H7 (cell line): ENCODE data around the gene GPR149. TPM values are rescaled to one million over a fixed set of nuclear protein-coding genes. Genes with fewer than 3 reads are reported as not detected.
"Not testable (repeated sequence)": the region's sequence is repeated elsewhere in the genome, so short reads cannot be mapped to it uniquely, and the experiment has no call there.

Experiments used
- DNase-seq: peaks from one replicate; pipeline ENCODE4 v3.0.0; 2012
- H3K27me3 ChIP-seq: 2 replicates; pipeline ENCODE4 v1.6.0; 2011; ENCODE audit warnings: mild to moderate bottlenecking, low read length; ENCODE audit not compliant: control insufficient read depth, insufficient read depth
- H3K36me3 ChIP-seq: replicated peaks from 2 replicates; pipeline ENCODE4 v1.5.1; 2011; ENCODE audit warnings: low read length; ENCODE audit not compliant: control insufficient read depth, insufficient read depth
- H3K4me3 ChIP-seq: 2 replicates; pipeline ENCODE4 v1.5.1; 2011; ENCODE audit warnings: low read depth, mild to moderate bottlenecking, control low read depth, low read length, moderate library complexity; ENCODE audit not compliant: insufficient read depth
- total RNA-seq: library from RNA; depleted of rRNA; stranded (reverse); fragments of >200 nt; shearing (Covaris generic); gene quantifications from 2 replicates; pipeline ENCODE4 v1.2.3, GENCODE V29; 2014; rRNA removed

GPR149 gene, protein sequence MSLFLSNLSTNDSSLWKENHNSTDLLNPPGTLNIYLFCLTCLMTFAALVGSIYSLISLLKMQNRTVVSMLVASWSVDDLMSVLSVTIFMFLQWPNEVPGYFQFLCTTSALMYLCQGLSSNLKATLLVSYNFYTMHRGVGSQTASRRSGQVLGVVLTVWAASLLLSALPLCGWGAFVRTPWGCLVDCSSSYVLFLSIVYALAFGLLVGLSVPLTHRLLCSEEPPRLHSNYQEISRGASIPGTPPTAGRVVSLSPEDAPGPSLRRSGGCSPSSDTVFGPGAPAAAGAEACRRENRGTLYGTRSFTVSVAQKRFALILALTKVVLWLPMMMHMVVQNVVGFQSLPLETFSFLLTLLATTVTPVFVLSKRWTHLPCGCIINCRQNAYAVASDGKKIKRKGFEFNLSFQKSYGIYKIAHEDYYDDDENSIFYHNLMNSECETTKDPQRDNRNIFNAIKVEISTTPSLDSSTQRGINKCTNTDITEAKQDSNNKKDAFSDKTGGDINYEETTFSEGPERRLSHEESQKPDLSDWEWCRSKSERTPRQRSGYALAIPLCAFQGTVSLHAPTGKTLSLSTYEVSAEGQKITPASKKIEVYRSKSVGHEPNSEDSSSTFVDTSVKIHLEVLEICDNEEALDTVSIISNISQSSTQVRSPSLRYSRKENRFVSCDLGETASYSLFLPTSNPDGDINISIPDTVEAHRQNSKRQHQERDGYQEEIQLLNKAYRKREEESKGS
- not detected in 2 replicates for total RNA-seq

DNA sequence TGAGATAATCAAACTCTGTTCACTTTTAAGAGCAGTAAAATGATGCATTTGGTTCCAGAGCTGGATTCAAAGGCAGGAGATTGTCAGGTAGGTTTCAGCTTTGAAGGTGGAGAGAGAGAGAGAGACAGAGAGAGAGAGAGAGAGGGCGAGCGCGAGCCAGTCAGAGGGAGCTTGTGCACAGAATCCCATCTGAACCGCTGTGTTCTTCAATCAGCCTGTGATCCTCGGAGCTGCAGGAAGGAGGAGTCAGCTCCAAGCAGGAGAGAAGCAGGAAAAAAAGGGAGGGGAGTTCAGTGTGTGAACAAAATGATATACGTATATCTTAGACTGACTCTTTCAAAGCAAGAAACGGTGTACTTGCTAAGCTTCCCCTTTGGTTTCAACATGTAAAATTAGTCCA lies at the start of gene GPR149:
TSS of gene GPR149 (minus strand) at position 177 of the 400 bp plus-strand sequence. CDS start 575 bp downstream, outside the sequence.
- peak; percentile 47 for DNase-seq
- H3K4me3 ChIP-seq = peak within 1 kb of the TSS; percentile 42; the same call in 1 of the 2 replicates
- peaks cover 27% of the 10 kb centered on the region for H3K27me3 ChIP-seq
- no peaks in the 10 kb centered on the region for H3K36me3 ChIP-seq

DNA sequence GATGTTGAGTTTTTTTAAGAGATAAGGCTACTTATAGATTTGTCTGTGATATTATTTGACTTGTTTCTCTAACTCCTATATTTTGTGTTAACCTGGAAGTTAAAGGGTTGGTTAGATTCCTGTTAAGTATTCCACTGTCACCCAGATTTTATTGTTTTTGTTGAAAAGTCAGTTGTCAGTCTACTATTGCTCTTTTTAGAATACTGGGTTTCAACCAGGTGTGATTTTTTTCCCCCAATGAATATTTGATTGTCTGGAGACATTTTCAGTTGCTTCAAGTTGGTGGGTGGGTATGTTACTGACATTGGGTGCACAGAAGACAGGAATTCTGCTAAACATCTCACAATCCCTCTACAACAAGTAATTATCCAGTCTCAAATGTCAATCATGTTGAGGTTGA lies 43.8 kb upstream of the GPR149 start:
- Histone ChIP-seq H3K4me3 (no peak overlapping the region), H3K36me3 (no peaks in the 10 kb centered on the region), H3K27me3 (no peaks in the 10 kb centered on the region)
- no peak for DNase-seq

DNA sequence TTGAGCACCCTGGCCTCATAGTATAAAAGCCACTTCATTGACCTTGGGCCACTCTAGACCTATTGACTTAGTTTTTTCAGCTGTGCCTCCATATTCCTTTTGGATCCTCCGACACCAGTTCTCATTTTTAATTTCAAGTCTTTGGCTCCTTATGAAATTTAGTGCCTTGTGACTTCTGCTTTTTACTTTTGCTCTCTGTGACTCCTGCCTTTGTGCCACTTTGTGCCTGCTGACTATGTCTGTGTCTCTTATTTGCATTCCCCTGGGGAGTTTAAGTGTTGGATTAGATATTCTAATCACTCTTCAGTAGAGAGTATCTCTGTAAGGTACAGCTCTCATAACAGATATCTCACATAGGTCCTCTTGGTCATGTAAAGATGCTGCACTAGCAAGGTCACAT lies 39.6 kb upstream of the GPR149 start:
- no peaks in the 10 kb centered on the region for H3K27me3 ChIP-seq
- H3K4me3 ChIP-seq = no peak overlapping the region
- no peaks in the 10 kb centered on the region for H3K36me3 ChIP-seq
- DNase-seq = no peak

DNA sequence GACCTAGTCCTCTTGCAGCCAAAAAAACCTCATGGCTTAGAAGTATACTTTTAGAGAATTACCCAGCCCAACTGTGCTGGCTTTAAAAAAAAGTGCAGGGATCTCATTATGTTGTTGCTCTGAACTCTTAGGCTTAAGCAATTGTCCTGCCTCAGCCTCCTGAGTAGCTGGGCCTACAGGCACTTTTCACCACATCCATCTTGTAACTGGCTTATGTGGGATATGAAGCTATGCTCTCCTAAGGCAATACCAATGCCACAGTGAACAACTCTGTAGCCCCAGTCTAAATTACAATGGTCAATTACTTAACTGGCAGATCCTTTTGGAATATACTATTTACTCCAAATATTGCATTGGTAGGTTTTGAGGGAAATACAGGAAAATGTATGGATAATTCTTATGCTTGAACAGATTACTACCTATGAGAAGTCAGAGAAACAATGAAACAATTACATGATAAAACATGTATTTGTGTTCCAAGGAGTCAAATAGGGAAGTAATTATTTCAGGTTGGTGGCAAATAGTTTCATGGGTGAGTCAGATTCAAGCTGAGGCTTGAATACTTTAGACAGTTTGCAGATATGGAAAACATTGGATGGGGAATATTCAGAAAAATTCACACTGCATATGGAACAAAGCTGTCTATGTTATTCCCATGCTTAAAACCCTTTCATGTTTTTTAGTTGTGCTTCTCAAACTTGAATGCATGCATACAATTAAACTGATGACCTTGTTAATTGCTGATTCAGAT lies 34.6 kb upstream of the GPR149 start:
- no peaks in the 10 kb centered on the region for H3K36me3 ChIP-seq
- DNase-seq = no peak
- no peaks in the 10 kb centered on the region for H3K27me3 ChIP-seq
- no peak overlapping the region for H3K4me3 ChIP-seq

DNA sequence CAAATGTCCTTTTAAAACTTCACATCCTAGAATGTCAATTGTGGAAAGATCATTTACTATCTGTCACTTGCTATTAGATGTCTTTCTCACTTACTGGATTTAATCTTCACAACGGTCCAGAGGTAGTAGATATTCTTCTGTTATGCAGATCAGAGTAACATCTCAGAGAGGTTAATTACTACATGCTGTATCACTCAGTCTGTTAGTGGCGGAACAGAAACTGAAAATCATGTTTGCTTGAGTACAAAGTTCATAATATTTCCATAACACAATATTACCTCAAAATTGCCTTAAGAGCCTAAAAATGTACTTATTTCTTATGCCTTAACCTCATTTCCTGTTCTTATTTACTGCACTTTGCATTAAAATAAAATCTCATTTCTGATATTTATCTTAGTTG lies 28.6 kb upstream of the GPR149 start:
- Histone ChIP-seq H3K4me3 (no peak overlapping the region), H3K36me3 (no peaks in the 10 kb centered on the region), H3K27me3 (no peaks in the 10 kb centered on the region)
- DNase-seq = no peak

DNA sequence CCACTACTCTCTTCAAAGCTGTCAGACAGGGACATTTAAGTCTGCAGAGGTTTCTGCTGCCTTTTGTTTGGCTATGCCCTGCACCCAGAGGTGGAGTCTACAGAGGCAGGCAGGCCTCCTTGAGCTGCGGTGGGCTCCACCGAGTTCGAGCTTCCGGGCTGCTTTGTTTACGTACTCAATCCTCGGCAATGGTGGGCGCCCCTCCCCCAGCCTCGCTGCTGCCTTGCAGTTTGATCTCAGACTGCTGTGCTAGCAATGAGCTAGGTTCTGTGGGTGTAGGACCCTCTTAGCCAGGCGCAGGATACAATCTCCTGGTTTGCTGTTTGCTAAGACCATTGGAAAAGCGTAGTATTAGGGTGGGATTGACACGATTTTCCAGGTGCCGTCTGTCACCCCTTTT lies 9.1 kb upstream of the GPR149 start:
- H3K4me3 ChIP-seq, DNase-seq, H3K36me3 ChIP-seq, H3K27me3 ChIP-seq: not testable (repeated sequence)

DNA sequence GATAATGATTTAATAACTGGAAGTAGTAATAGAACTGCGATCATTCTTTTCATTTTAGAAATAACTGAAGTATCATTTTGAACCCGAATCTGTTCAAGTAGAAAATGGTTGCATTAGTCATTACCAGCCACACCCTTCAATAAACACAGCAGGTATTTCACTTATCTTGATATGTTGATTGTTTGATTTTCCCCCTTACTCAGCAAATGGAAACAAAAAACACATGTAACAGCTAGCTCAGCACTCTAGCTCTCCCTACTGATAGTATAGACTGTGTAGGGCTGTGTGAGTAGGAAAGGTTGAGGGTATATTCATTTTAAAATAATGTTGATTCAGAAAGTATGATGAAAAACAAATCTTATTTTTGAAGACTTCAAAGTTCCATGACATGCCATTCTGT lies 1.1 kb upstream of the GPR149 start:
- no peak overlapping the region for H3K4me3 ChIP-seq
- peaks cover 27% of the 10 kb centered on the region for H3K27me3 ChIP-seq
- DNase-seq = no peak
- no peaks in the 10 kb centered on the region for H3K36me3 ChIP-seq

DNA sequence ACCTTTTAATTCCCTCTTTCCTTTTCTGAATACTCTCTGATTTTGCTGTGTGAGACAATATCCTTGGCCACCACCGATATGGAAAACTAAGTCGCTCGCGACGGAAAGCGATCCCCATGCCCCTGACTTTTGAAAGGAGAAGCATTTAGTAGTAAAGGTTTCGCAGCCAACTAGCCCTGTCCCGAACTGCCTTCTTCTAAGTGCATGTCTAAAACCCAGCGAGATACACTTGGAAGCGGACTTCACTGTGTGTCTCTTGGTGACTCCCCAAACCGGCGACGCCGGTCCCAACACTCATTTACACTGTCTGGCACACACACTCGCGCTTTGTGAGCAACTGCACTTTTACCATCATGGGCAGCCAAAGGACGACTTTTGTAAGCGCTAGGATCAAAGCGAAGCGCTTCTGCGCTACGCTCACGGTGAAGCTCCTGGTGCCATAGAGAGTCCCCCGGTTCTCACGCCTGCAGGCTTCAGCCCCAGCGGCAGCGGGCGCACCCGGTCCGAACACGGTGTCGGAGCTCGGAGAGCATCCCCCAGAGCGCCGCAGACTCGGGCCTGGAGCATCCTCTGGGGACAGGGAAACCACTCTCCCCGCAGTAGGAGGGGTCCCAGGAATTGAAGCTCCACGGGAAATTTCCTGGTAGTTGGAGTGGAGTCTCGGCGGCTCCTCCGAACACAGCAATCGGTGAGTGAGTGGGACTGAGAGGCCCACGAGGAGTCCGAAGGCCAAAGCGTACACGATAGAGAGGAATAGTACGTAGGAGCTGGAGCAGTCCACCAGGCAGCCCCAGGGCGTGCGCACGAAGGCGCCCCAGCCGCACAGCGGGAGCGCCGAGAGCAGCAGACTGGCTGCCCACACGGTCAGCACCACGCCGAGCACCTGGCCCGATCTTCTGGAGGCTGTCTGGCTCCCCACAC lies 1.4 kb downstream of the GPR149 start:
- Histone ChIP-seq H3K4me3 (peak overlapping the region; percentile 42), H3K27me3 (peaks cover 27% of the 10 kb centered on the region), H3K36me3 (no peaks in the 10 kb centered on the region)
- DNase-seq = peak; percentile 58

DNA sequence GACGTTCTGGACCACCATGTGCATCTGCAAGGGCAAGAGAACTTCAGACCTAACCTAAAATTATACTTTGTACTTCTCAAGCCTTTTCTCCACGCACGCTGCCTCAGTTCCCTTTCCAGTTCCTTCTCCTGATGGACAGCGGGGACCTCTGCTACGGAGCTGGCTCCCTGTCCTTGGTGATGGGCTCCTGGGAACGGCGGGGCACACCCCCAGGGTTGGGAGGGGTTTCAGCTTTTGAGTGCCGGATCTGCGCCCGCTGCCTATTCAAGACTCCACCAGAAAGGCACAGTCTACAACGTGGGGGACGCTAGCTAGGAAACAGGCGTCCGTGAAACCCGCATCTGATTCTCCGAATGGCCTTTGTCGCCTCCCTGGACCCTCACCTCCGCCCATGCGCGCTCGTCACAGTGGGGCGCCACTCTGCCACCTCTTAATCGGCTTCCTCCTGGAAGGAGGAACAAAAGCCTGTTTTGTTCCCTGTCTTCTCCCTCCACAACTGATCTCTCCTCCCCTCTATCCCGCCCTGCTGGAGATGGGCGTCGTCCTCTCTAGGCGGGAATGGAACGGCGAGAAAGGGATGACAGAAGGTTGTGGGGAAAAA lies 2.2 kb downstream of the GPR149 start:
- Histone ChIP-seq H3K4me3 (peak overlapping the region; percentile 42), H3K27me3 (peaks cover 27% of the 10 kb centered on the region)
- DNase-seq = peak; percentile 53

DNA sequence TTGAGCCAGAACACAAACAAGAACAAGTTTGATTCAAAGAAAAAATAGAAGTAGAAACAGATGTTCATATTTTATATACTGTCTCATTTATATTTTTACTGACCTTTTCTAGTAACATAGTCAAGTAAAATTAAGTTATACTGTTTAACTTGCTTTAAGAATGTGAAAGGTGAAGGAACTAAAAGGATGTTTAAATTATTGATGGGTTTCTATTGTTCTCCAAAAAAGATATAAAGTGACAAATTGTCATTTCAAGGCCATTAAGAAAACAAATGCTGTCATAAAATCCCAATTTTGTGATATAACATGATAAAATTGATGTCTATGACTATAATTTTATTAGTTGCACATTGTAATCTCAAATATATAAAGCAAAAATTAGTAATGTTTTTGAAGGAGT lies 7.3 kb downstream of the GPR149 start:
- no peak for DNase-seq
- Histone ChIP-seq H3K36me3 (no peaks in the 10 kb centered on the region), H3K4me3 (no peak overlapping the region), H3K27me3 (peaks cover 5% of the 10 kb centered on the region)

More for the DNA sequence above, 2.2 kb downstream of the GPR149 start:
- no peaks in the 10 kb centered on the region for H3K36me3 ChIP-seq

DNA sequence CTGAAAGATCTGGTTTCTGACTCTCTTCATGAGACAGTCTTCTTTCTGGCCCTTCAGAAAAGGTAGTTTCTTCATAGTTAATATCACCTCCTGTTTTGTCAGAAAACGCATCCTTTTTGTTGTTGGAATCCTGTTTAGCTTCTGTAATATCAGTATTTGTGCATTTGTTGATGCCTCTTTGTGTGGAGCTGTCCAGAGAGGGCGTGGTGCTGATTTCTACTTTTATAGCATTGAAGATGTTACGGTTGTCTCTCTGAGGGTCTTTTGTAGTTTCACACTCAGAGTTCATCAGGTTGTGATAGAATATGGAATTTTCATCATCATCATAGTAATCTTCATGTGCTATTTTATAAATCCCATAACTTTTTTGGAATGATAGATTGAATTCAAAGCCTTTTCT lies 8.9 kb downstream of the GPR149 start:
- Histone ChIP-seq H3K4me3 (no peak overlapping the region), H3K27me3 (no peaks in the 10 kb centered on the region), H3K36me3 (no peaks in the 10 kb centered on the region)
- DNase-seq = no peak

DNA sequence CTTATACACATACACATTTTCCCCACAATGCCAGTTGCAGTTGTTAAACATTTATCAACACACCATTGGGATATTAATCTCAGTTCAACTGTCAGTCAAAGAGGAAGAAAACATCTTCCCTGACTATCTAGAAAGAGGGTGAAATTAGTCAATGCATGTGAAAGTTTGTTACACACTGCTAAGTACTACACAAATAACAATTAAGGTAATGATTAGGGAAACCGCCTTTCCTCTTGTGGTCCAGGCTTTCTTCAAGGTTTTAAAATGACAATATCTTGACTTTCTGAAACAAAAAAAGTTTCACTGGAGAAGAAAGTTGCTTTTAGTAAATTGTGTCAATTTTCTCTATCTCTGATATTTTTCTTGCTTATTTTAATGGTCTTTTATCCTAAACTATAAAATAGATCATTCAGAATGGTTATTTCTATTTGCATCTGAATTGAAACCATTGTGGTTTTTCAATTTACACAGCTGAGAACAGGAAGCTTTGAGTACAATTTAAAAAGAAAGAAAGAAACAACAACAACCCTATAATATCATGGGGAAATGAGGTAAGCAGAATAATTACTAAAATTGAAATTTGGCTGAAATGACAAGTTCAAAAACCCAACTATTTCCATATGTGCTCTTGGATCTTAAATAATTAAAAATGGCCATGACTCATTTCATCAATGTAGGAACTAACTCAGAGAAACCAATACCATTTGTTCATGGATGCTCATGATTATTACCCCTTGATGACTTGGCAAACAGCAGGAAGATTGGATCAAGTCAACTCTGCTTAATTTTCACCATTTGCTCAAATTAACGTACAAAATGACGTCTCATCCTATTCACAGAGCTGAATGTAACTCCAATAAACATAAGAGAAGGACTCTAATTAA lies 31.7 kb downstream of the GPR149 start:
- no peaks in the 10 kb centered on the region for H3K27me3 ChIP-seq
- no peak overlapping the region for H3K4me3 ChIP-seq
- no peak for DNase-seq
- no peaks in the 10 kb centered on the region for H3K36me3 ChIP-seq

DNA sequence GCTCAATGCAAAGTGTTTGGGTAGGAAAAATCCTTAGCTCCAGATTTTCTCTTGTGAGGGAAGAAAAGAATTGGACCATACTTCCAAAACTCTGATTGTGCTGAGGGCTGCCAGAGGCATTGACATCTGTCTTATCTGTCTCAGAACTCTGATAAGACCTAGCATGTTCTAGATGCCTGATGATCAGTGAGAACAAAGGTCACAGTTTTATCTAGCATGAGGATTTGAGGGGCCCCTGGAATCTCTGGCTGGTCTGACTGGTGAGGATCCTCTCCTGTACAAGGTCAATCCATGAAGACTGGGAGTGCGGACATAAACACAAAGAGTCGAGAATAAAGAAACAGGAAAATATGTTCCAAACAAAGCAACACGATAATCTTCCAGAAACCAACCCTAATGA lies 40.1 kb downstream of the GPR149 start:
- no peak for DNase-seq
- no peaks in the 10 kb centered on the region for H3K27me3 ChIP-seq
- no peaks in the 10 kb centered on the region for H3K36me3 ChIP-seq
- H3K4me3 ChIP-seq = no peak overlapping the region
